HG03575 (cell line): ENCODE measurements around the gene SLCO3A1.

ENCODE experiments used
- ATAC-seq: cut with Tn5 transposase; IDR thresholded peaks from one replicate; pipeline ENCODE4 v1.9.1; 2021; ENCODE audit not compliant: unreplicated experiment, insufficient number of reproducible peaks, low FRiP score; ENCODE audit errors: extremely low read depth

SLCO3A1 gene

DNA sequence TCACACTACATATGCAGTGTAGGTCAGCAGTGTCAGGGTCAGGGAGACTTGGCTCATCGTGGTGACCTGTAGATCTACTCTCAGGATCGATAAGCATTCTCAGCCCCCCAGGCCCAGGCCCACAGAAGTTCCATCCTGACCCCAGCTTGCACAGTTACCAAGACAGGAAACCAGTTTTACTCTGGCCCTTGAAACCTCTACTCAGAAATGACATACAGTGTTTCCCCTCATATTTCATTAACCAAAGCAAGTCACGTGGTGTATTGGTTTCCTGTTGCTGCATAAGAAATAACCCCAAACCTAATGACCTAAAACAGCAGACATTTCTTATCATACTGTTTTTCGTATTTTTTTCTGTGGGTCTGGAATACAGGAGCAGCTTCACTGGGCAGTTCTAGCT, 242.2 kb downstream of the SLCO3A1 start:
- ATAC-seq = no peak

- ATAC-seq = no peak
Observed at GRCh38 chr15:92097474-92098178, 244.1 kb downstream of the SLCO3A1 start.

- ATAC-seq = no peak
Observed at GRCh38 chr15:92098869-92099268, 245.4 kb downstream of the SLCO3A1 start.

GRCh38 chr15:92100301-92100700, 246.8 kb downstream of the SLCO3A1 start:
- ATAC-seq = no peak

- ATAC-seq = no peak
Observed at GRCh38 chr15:92100751-92101150, 247.2 kb downstream of the SLCO3A1 start.

GRCh38 chr15:92101708-92102394, 248.3 kb downstream of the SLCO3A1 start:
- peak; percentile 46 for ATAC-seq

- peak; percentile 15 for ATAC-seq
Observed at GRCh38 chr15:92102395-92102755, 248.9 kb downstream of the SLCO3A1 start.

DNA sequence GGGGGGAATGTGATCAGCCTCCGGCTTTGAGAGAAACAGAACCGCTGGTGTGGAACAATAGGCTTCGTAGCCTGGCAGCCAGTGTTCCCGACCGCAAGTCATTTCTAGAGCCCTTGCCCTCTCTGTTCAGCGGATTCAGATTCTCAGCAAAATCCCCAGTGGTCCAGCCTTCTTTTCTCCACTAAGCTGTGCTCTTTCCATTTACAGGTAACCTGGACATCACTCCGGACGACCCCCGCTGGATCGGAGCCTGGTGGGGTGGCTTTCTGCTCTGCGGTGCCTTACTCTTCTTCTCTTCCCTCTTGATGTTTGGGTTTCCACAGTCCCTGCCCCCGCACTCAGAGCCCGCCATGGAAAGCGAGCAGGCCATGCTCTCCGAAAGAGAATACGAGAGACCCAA, 250.6 kb downstream of the SLCO3A1 start:
- ATAC-seq = no peak

DNA sequence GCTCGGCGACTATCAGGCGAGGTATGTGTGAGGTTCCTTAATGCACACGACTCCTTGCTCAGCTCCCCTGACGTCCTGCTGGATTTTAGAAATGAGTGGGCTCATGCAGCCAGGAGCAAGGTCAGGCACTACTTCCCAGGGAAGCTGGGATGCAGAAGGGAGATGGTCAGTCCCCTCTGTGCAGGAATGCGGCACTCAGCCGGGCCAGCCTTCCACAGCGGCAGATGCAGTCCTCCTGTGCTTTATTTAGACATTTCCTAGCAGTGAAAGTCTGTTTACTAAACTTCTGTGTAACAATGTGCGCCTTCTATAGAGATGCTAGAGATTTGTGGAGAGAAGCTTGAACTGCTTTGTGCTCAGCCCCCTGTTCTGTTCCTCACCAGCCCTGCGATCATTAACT, 252.1 kb downstream of the SLCO3A1 start:
- ATAC-seq = no peak

- ATAC-seq = no peak
Observed at GRCh38 chr15:92107510-92107909, 254.0 kb downstream of the SLCO3A1 start.

GRCh38 chr15:92109191-92109873, 255.8 kb downstream of the SLCO3A1 start:
- ATAC-seq = no peak

DNA sequence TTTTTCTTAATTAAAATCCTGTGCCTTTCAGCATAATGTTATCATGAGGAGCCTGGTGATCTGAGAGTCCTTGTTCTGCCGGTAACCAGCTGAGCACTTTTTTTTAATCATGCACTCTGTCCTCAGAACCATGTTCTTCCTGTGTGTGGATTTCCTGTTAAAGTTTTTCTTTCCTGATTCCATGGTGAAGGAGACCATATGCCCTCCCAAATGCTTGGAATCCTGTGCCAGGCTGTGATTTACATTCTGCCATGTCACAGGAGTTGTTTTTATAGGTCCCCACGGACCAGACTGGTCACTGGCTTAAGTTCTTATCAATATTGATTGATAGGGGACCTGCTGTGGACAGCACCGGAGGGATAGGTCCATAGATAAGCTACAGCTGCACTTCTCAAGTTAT, 257.8 kb downstream of the SLCO3A1 start:
- ATAC-seq = no peak

DNA sequence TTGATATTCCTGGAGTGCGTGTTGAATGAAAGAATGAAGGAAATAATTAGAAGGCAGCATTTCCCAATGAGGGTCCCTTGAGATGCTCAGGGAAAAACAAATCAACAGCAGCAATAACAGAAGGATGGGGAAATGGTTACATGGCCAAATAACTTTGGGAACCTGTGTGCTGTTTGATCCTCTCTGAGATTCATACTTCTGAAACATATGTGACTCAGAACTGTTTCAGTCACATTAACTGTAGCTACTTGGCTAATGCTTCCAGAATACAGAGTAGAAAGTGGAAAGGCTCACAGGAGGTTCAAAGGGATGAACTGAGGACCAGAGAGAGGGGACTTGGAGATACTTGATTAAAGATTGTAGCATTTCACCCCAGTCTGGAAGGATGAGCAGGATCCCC, 258.2 kb downstream of the SLCO3A1 start:
- no peak for ATAC-seq

GRCh38 chr15:92112180-92112579, 258.7 kb downstream of the SLCO3A1 start:
- ATAC-seq = no peak

DNA sequence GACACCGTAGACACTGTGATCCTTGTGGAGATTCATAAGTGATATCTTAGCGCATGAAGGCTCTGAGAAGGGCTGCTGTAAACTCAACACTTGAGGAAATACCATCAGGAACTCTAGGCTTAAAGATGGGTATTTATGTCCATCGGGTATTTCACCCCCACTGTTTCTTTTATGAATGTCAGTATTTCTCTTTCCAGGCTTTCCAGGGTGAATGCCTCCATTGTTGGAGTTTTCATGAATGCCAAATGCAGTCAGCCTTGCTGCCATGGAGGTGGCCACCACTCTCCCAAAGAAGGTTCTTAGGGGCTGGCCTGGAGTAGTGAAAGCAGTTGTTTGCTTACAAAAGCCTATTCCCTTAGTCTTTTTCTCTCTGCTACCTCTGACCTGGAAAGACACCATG, 259.2 kb downstream of the SLCO3A1 start:
- no peak for ATAC-seq

DNA sequence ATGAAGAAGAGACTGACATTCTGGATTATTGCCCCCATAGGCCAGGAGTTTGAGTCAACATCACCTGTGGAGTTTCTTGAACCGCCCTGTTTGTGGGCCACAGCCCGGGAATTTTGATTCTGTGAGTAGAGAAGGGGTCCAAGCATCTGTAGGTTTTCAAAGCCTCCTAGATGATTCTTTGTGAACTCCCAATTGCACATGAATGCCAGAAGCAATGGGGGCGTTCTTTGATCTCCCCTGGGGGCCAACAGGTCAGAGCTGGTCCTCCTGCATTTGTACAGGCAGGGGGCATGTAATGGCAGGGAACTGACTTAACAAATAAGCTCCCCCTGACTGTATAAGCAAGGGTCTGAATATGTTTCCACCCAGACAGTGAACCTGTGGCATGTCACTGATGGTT, 260.3 kb downstream of the SLCO3A1 start:
- no peak for ATAC-seq

GRCh38 chr15:92115834-92116233, 262.3 kb downstream of the SLCO3A1 start:
- ATAC-seq = no peak

- no peak for ATAC-seq
Observed at GRCh38 chr15:92116330-92116729, 262.8 kb downstream of the SLCO3A1 start.

DNA sequence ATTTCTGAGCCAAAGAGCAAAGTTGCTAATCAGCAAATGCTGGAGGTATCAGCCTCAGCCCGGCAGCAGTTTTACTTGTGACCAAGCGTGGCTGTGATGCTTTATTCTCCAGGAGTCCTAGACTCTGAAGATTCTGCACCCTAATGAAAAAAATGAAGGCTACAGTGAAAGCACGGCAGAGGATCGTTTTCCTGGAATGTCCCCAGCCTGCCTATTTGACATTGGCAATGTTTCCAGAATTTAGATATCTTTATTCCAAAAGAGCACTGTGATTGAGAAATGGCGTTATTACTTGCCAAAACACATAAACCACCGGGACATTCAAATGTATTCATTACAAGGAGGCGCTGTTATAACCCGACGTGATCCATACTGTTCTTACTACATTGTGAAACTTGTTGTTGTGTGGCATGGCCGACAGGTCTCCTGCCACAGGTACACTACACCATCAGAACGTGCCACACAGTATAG, 263.8 kb downstream of the SLCO3A1 start:
- no peak for ATAC-seq
